Mesendoderm (in vitro differentiated cells): ENCODE measurements around the gene MBTD1.

Experiments used
- DNase-seq: peaks from one replicate; pipeline ENCODE4 v3.0.0; 2013
- H2AK5ac ChIP-seq: 2 replicates; pipeline ENCODE4 v1.6.1; 2013; ENCODE audit warnings: low read length, inconsistent platforms
- H2BK120ac ChIP-seq: 2 replicates; pipeline ENCODE4 v1.6.1; 2013; ENCODE audit warnings: low read depth, mild to moderate bottlenecking, low read length, moderate library complexity, mixed read lengths
- H2BK15ac ChIP-seq: replicated peaks from 2 replicates; pipeline ENCODE4 v1.6.1; 2013; ENCODE audit warnings: low read depth, mild to moderate bottlenecking, moderate library complexity
- H2BK5ac ChIP-seq: 2 replicates; pipeline ENCODE4 v1.6.1; 2013; ENCODE audit warnings: low read length, inconsistent platforms
- H3K18ac ChIP-seq: 2 replicates; pipeline ENCODE4 v1.6.1; 2013; ENCODE audit warnings: mild to moderate bottlenecking, low read length, mixed read lengths
- H3K23ac ChIP-seq: one replicate; pipeline ENCODE4 v1.6.1; 2013; ENCODE audit warnings: low read length
- H3K27ac ChIP-seq: 2 replicates; pipeline ENCODE4 v1.5.1; 2013; ENCODE audit warnings: low read depth, mild to moderate bottlenecking, inconsistent platforms, low read length, moderate library complexity
- H3K27me3 ChIP-seq: 2 replicates; pipeline ENCODE4 v1.6.1; 2013; ENCODE audit warnings: low read length, control low read depth, mild to moderate bottlenecking, inconsistent platforms; ENCODE audit not compliant: insufficient read depth, poor library complexity
- H3K36me3 ChIP-seq: 2 replicates; pipeline ENCODE4 v1.6.1; 2013; ENCODE audit warnings: low read length, inconsistent platforms; ENCODE audit not compliant: control insufficient read depth, insufficient read depth
- H3K4ac ChIP-seq: one replicate; pipeline ENCODE4 v1.6.1; 2013; ENCODE audit warnings: low read depth, mild to moderate bottlenecking, low read length, moderate library complexity
- H3K4me1 ChIP-seq: 2 replicates; pipeline ENCODE4 v1.6.1; 2013; ENCODE audit warnings: low read depth, low read length, inconsistent platforms; ENCODE audit not compliant: control insufficient read depth
- H3K4me2 ChIP-seq: 2 replicates; pipeline ENCODE4 v1.6.1; 2013; ENCODE audit warnings: low read length
- H3K4me3 ChIP-seq: 2 replicates; pipeline ENCODE4 v1.5.1; 2013; ENCODE audit warnings: mild to moderate bottlenecking, low read length
- H3K56ac ChIP-seq: one replicate; pipeline ENCODE4 v1.6.1; 2013; ENCODE audit warnings: low read length
- H3K79me1 ChIP-seq: 2 replicates; pipeline ENCODE4 v1.6.1; 2013; ENCODE audit warnings: low read length, inconsistent platforms
- H3K79me2 ChIP-seq: 2 replicates; pipeline ENCODE4 v1.6.1; 2013; ENCODE audit warnings: mild to moderate bottlenecking, low read length; ENCODE audit not compliant: control insufficient read depth, insufficient read depth
- H3K9ac ChIP-seq: 2 replicates; pipeline ENCODE4 v1.6.1; 2013; ENCODE audit warnings: low read length, inconsistent platforms
- H4K5ac ChIP-seq: one replicate; pipeline ENCODE4 v1.6.1; 2013; ENCODE audit warnings: low read length
- H4K8ac ChIP-seq: one replicate; pipeline ENCODE4 v1.6.1; 2013; ENCODE audit warnings: low read depth, mild to moderate bottlenecking, control low read depth, low read length, moderate library complexity
- WGBS: extraction: QIAGEN DNeasy Blood & Tissue Kit; methylation state at CpG from one replicate; pipeline ENCODE4 v1.1.7; 2013; ENCODE audit warnings: low lambda C conversion rate, missing lambda C conversion rate; ENCODE audit not compliant: insufficient coverage; ENCODE audit errors: extremely low coverage; 5-methylcytosine and 5-hydroxymethylcytosine counted together

MBTD1 gene

DNA sequence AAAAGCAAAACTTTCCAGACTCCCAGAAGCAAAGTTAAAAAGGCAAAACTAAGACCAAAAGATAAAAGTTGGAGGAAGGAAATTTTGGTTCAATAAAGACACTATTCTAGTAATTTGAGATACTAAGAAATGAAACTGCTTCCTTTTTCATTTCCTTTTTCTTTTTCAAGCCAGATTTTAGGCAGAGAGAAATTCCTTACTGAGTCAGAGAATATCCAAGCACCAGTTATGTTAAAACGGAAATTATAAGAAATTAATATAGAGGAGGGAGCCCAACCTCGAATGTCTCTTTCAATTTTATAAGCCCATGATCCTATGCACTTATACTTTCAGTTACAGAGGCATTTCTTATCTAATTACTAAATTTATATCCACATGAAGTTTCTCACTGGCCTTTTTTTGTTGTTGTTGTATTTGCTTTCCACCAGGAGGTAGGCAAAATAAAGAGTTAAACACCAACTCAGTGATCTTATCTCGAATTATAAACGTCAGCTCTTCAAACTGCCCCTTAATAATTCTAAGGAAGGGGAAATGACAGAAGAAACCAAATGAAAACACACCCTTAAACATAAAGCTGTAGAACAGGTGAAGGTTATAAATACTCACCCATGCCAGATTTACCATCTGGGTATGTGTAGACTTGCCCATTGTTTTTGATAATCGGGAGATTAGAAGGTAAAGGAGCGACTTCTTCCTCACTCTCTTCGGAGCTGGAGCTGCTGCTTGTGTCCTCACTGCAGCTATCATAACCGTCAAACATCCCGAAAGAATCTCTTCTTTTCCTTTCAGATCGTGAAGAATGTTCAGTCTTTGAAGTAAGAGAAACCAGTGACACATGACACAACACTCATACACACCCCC lies 35.2 kb downstream of the MBTD1 start:
- no CpG with 5 or more reads among the region's 10 CpGs for WGBS
- no peaks in the 10 kb centered on the region for H3K27me3 ChIP-seq
- H2BK120ac ChIP-seq, result no peak overlapping the region
- no peak overlapping the region for H3K27ac ChIP-seq
- H2BK15ac ChIP-seq, result no peak overlapping the region
- H3K4me2 ChIP-seq, result no peak overlapping the region
- H2AK5ac ChIP-seq, result no peak overlapping the region
- H3K18ac ChIP-seq, result no peak overlapping the region
- no peak overlapping the region for H3K9ac ChIP-seq
- no peak overlapping the region for H3K56ac ChIP-seq
- H3K79me1 ChIP-seq, result peaks cover 1% of the 10 kb centered on the region
- no peak overlapping the region for H3K23ac ChIP-seq
- no peak overlapping the region for H3K4ac ChIP-seq
- no peak overlapping the region for H2BK5ac ChIP-seq
- no peaks in the 10 kb centered on the region for H3K4me1 ChIP-seq
- no peak overlapping the region for H4K8ac ChIP-seq
- peaks cover 2% of the 10 kb centered on the region for H3K79me2 ChIP-seq
- DNase-seq, result no peak
- peaks cover 2% of the 10 kb centered on the region for H3K36me3 ChIP-seq
- H3K4me3 ChIP-seq, result no peak overlapping the region
- no peak overlapping the region for H4K5ac ChIP-seq

DNA sequence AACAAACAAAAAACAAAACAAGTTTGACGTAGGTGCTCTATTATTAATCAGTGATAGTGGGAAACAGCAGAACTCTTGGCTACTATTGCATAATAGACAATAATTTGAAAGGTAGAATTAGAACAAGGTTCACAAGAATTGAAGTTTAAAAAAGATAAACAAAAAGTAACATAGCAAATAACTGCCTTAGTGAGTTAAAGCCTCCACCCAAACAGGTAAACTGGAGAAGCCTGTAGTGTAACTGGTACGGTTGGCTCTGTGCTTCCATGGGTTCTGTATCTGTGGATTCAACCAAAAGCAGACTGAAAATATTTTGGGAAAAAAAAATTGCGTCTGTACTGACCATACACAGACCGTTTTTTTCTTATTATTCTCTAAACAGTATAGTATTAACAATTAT lies 38.5 kb downstream of the MBTD1 start:
- no peak for DNase-seq
- WGBS, result no CpG with 5 or more reads among the region's 4 CpGs
- Histone ChIP-seq H4K5ac (no peak overlapping the region), H2BK120ac (no peak overlapping the region), H3K4me1 (no peaks in the 10 kb centered on the region), H3K18ac (no peak overlapping the region), H3K27me3 (no peaks in the 10 kb centered on the region), H2BK5ac (no peak overlapping the region), H3K4ac (no peak overlapping the region), H3K79me2 (no peaks in the 10 kb centered on the region), H2BK15ac (no peak overlapping the region), H3K23ac (no peak overlapping the region), H4K8ac (no peak overlapping the region), H3K79me1 (peaks cover 1% of the 10 kb centered on the region), H2AK5ac (no peak overlapping the region), H3K9ac (no peak overlapping the region), H3K36me3 (peaks cover 4% of the 10 kb centered on the region), H3K4me3 (no peak overlapping the region), H3K56ac (no peak overlapping the region), H3K4me2 (no peak overlapping the region), H3K27ac (no peak overlapping the region)

DNA sequence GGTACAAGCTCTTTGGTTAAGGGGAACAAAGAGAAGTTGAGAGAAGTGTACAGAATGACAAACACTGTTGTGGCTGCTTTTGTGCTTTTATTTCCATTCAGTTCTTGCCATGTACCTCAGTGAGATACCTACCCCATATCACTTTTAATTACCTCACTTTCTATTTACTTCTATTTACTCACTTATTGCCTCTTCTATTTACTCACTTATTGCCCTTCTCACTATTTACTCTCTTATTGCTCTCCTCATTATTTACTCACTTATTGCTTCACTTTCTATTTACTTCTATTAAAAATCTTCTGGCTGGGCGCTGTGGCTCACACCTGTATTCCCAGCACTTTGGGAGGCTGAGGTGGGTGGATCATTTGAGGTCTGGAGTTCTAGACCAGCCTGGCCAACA lies 41.9 kb downstream of the MBTD1 start:
- Histone ChIP-seq H2BK120ac (no peak overlapping the region), H3K18ac (no peak overlapping the region), H3K56ac (no peak overlapping the region), H2AK5ac (no peak overlapping the region), H3K4me3 (no peak overlapping the region), H3K36me3 (peaks cover 2% of the 10 kb centered on the region), H3K9ac (no peak overlapping the region), H3K27ac (no peak overlapping the region), H4K8ac (no peak overlapping the region), H3K4ac (no peak overlapping the region), H2BK15ac (no peak overlapping the region), H2BK5ac (no peak overlapping the region), H3K4me1 (no peaks in the 10 kb centered on the region), H3K79me2 (no peaks in the 10 kb centered on the region), H3K79me1 (no peaks in the 10 kb centered on the region), H4K5ac (no peak overlapping the region), H3K23ac (no peak overlapping the region), H3K27me3 (no peaks in the 10 kb centered on the region), H3K4me2 (no peak overlapping the region)
- no peak for DNase-seq
- WGBS, result no CpG with 5 or more reads among the region's 1 CpG

DNA sequence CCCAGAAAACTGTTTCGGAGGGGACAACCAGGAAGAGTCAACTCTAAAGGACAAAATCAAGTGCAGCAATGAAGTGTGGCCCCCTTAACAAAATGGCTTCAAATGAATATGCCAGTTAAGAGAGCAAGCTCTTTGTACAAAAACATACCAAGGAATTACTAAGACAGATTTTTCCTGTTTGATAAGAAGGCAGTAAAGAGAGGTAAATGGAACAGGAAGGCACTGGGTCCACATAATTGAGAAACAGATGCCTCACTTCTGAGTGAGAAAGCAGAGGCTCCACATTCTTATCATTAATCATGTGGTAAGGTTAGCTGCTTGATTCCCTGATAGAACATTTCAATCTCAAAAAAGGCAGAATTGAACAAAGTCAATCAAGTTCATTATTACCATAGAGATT lies 44.9 kb downstream of the MBTD1 start:
- no peak overlapping the region for H3K23ac ChIP-seq
- H3K79me1 ChIP-seq, result no peaks in the 10 kb centered on the region
- H2BK15ac ChIP-seq, result no peak overlapping the region
- H3K9ac ChIP-seq, result no peak overlapping the region
- no peak overlapping the region for H3K56ac ChIP-seq
- H3K4me1 ChIP-seq, result no peaks in the 10 kb centered on the region
- no CpG with 5 or more reads among the region's 1 CpG for WGBS
- H3K4me2 ChIP-seq, result no peak overlapping the region
- no peak overlapping the region for H3K18ac ChIP-seq
- H3K4ac ChIP-seq, result no peak overlapping the region
- no peaks in the 10 kb centered on the region for H3K27me3 ChIP-seq
- H3K4me3 ChIP-seq, result no peak overlapping the region
- no peak overlapping the region for H2BK120ac ChIP-seq
- DNase-seq, result no peak
- H2AK5ac ChIP-seq, result no peak overlapping the region
- H2BK5ac ChIP-seq, result no peak overlapping the region
- no peaks in the 10 kb centered on the region for H3K79me2 ChIP-seq
- H4K8ac ChIP-seq, result no peak overlapping the region
- no peak overlapping the region for H3K27ac ChIP-seq
- no peak overlapping the region for H4K5ac ChIP-seq
- H3K36me3 ChIP-seq, result peaks cover 2% of the 10 kb centered on the region

DNA sequence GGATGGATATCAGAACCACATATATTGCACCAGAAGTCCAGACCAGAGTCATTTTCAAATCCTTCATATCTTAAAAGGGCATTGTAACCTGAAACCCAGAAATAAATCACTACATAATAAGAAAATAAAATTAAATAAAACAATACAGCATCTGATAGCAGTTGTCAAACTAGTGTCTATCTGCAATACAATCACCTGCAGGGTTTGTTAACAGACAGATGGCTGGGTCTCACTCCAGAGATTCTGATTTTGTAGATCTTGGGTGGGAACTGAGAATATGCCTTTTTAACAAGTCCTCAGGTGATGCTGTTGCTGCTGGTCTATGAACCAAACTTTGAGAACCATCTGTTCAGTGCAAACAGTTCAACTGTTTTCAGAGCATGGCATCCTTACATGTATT lies 56.0 kb downstream of the MBTD1 start:
- Histone ChIP-seq H2AK5ac (no peak overlapping the region), H2BK5ac (no peak overlapping the region), H3K4me3 (no peak overlapping the region), H3K79me1 (no peaks in the 10 kb centered on the region), H3K18ac (no peak overlapping the region), H3K36me3 (peaks cover 8% of the 10 kb centered on the region), H4K8ac (no peak overlapping the region), H3K4ac (no peak overlapping the region), H4K5ac (no peak overlapping the region), H3K79me2 (no peaks in the 10 kb centered on the region), H2BK120ac (no peak overlapping the region), H3K27ac (no peak overlapping the region), H3K9ac (no peak overlapping the region), H3K4me2 (no peak overlapping the region), H3K56ac (no peak overlapping the region), H3K23ac (no peak overlapping the region), H2BK15ac (no peak overlapping the region), H3K4me1 (no peaks in the 10 kb centered on the region), H3K27me3 (no peaks in the 10 kb centered on the region)
- no peak for DNase-seq

DNA sequence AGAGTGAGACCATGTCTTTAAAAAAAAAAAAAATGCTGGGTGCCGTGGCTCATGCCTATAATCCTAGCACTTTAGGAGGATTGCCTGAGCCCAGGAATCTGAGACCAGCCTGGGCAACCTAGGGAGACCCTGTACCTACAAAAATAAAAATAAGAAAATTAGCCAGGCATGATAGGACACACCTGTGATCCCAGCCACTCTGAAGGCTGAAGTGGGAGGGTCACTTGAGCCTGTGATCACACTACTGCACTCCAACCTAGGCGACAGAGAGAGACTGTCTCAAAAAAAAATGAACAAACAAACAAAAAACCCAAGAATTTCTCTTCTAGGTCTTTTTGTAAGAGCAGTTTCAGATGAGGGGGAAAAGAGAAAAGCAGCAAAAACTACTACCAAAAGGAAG lies 59.0 kb downstream of the MBTD1 start:
- H3K4me3 ChIP-seq, result no peak overlapping the region
- H2BK15ac ChIP-seq, result no peak overlapping the region
- no peak overlapping the region for H3K56ac ChIP-seq

More for the DNA sequence above, 59.0 kb downstream of the MBTD1 start:
- no peak overlapping the region for H3K4ac ChIP-seq
- no peak overlapping the region for H2BK5ac ChIP-seq
- H3K23ac ChIP-seq, result no peak overlapping the region
- H3K4me2 ChIP-seq, result no peak overlapping the region
- no peak for DNase-seq
- no peaks in the 10 kb centered on the region for H3K27me3 ChIP-seq
- no peak overlapping the region for H4K5ac ChIP-seq
- no peak overlapping the region for H4K8ac ChIP-seq
- no peaks in the 10 kb centered on the region for H3K79me2 ChIP-seq
- no peak overlapping the region for H3K18ac ChIP-seq
- no peaks in the 10 kb centered on the region for H3K4me1 ChIP-seq
- no CpG with 5 or more reads among the region's 2 CpGs for WGBS
- no peak overlapping the region for H2BK120ac ChIP-seq
- H3K27ac ChIP-seq, result no peak overlapping the region
- peaks cover 7% of the 10 kb centered on the region for H3K36me3 ChIP-seq
- H2AK5ac ChIP-seq, result no peak overlapping the region
- H3K79me1 ChIP-seq, result no peaks in the 10 kb centered on the region
- no peak overlapping the region for H3K9ac ChIP-seq
